Activated T-cell treated with anti-CD3 and anti-CD28 coated beads, Interleukin-2, amount 50 U/mL, for 24 hours (primary cell): ENCODE results near the gene SDCCAG8.

ENCODE experiments used
- DNase-seq: peaks from one replicate; pipeline ENCODE4 v3.0.0-alpha.2; 2020
- H3K27ac Mint-ChIP-seq: 2 replicates; pipeline ENCODE4 v1.8.0; 2020; ENCODE audit warnings: mild to moderate bottlenecking, mixed read lengths
- H3K27me3 Mint-ChIP-seq: 2 replicates; pipeline ENCODE4 v1.8.0; 2020; ENCODE audit warnings: mixed read lengths
- H3K36me3 Mint-ChIP-seq: 2 replicates; pipeline ENCODE4 v1.8.0; 2020; ENCODE audit warnings: low read depth, mixed read lengths
- H3K4me1 Mint-ChIP-seq: 2 replicates; pipeline ENCODE4 v1.8.0; 2020; ENCODE audit warnings: low read depth, mixed read lengths
- H3K4me3 Mint-ChIP-seq: 2 replicates; pipeline ENCODE4 v1.8.0; 2020; ENCODE audit warnings: mild to moderate bottlenecking, moderate library complexity, mixed read lengths
- H3K9me3 Mint-ChIP-seq: 2 replicates; pipeline ENCODE4 v1.8.0; 2020; ENCODE audit warnings: mixed read lengths

The SDCCAG8 gene

DNA sequence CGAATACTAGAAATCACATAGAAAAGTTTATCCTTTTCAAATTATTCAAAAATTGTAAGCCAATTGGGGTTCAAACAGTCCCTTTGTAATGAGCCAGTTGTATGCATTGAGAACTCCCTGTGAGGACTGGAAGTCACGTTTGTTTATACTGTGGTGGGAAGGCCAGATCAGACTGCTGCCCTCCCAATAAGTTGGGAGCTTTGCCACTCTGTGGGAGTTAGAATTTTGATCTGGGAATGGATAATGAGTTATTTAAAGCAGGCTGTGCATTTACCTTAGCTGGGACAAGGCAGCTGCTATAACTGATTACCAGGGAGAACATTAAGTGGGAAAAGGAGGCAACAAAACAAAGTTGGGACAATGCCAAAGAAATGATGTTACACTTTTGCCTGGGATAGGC is 178.8 kb downstream of the SDCCAG8 start:
- Mint-ChIP-seq H3K4me3 (no peak overlapping the region), H3K4me1 (no peaks in the 10 kb centered on the region), H3K27me3 (no peaks in the 10 kb centered on the region), H3K9me3 (no peaks in the 10 kb centered on the region), H3K36me3 (peaks cover 29% of the 10 kb centered on the region), H3K27ac (no peak overlapping the region)
- no peak for DNase-seq

GRCh38 chr1:243435836-243436235 is 180.0 kb downstream of the SDCCAG8 start:
- H3K9me3 Mint-ChIP-seq, result no peaks in the 10 kb centered on the region
- no peak overlapping the region for H3K27ac Mint-ChIP-seq
- H3K4me3 Mint-ChIP-seq, result no peak overlapping the region
- no peaks in the 10 kb centered on the region for H3K4me1 Mint-ChIP-seq
- H3K36me3 Mint-ChIP-seq, result peaks cover 24% of the 10 kb centered on the region
- no peak for DNase-seq
- no peaks in the 10 kb centered on the region for H3K27me3 Mint-ChIP-seq

GRCh38 chr1:243438146-243438545 is 182.3 kb downstream of the SDCCAG8 start:
- Mint-ChIP-seq H3K36me3 (peaks cover 15% of the 10 kb centered on the region), H3K27ac (no peak overlapping the region), H3K27me3 (no peaks in the 10 kb centered on the region), H3K4me1 (no peaks in the 10 kb centered on the region), H3K4me3 (no peak overlapping the region), H3K9me3 (no peaks in the 10 kb centered on the region)
- DNase-seq, result no peak

DNA sequence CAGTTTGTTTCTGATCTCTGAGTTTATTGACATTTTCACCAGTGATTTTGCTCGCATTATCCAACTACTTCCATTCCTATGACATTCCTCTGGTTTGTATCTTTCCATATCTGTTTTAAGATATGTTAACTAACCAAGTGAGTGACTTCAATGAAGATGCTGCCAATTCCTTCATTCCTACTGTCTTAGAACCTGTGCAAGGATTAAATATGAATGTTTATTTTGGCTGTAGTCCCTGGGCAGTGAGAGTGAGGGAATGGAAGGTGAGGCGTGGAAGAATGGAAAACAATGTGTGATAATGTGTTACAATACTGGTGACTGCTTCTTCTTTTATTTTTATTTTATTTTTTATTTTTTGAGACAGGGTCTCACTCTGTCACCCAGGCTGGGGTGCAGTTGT is 183.0 kb downstream of the SDCCAG8 start:
- no peak overlapping the region for H3K4me3 Mint-ChIP-seq
- DNase-seq, result no peak
- no peaks in the 10 kb centered on the region for H3K9me3 Mint-ChIP-seq
- no peaks in the 10 kb centered on the region for H3K4me1 Mint-ChIP-seq
- H3K27me3 Mint-ChIP-seq, result no peaks in the 10 kb centered on the region
- H3K27ac Mint-ChIP-seq, result no peak overlapping the region
- H3K36me3 Mint-ChIP-seq, result peaks cover 15% of the 10 kb centered on the region

DNA sequence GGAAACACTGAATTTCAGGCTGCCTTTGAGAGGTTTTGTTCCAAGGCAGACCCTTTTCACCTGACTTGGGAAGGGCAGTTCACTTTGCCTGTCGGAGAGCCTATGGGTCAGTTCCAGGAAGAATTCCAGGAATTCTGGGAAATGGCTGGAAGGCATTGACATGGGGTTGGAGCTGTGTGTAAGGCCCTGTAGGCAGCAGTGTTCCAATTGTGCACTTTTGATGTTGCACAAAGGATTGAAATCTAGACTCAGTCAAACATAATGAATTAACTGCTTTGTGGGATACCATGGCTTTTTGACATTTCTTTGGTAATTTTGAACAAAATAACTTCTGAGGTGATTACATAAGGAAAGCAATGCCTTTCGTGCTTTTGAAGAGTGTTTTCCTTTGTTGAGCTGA is 184.6 kb downstream of the SDCCAG8 start:
- Mint-ChIP-seq H3K36me3 (peaks cover 15% of the 10 kb centered on the region), H3K27me3 (no peaks in the 10 kb centered on the region)

DNA sequence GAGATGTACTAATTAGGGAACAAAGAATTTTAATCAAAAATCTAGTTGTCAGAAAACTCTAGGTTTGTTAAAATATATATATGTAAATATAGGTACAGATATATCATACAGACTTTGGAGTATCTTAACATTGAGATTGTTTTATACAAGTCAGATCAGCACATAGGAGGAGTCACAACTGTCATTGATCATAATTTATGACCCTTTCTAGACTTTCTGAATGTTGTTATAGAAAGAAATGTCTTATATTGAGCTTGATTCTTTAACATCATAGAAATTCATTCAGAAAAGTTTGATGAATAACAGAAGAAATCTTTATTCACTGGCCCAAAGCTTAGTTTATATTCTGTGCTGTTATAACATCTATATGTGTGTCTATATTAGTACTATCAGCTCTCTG is 185.8 kb downstream of the SDCCAG8 start:
- DNase-seq, result no peak
- no peak overlapping the region for H3K27ac Mint-ChIP-seq
- H3K27me3 Mint-ChIP-seq, result no peaks in the 10 kb centered on the region
- H3K36me3 Mint-ChIP-seq, result peaks cover 13% of the 10 kb centered on the region
- no peak overlapping the region for H3K4me3 Mint-ChIP-seq
- H3K9me3 Mint-ChIP-seq, result no peaks in the 10 kb centered on the region
- no peaks in the 10 kb centered on the region for H3K4me1 Mint-ChIP-seq

More for the DNA sequence above, 184.6 kb downstream of the SDCCAG8 start:
- Mint-ChIP-seq H3K4me1 (no peaks in the 10 kb centered on the region), H3K27ac (no peak overlapping the region), H3K4me3 (no peak overlapping the region), H3K9me3 (no peaks in the 10 kb centered on the region)
- no peak for DNase-seq

GRCh38 chr1:243443557-243443956 is 187.7 kb downstream of the SDCCAG8 start:
- Mint-ChIP-seq H3K9me3 (no peaks in the 10 kb centered on the region), H3K4me3 (no peak overlapping the region)
- DNase-seq, result no peak

GRCh38 chr1:243447347-243447746 is 191.5 kb downstream of the SDCCAG8 start:
- peaks cover 2% of the 10 kb centered on the region for H3K4me1 Mint-ChIP-seq
- H3K27ac Mint-ChIP-seq, result no peak overlapping the region
- H3K4me3 Mint-ChIP-seq, result no peak overlapping the region
- DNase-seq, result no peak
- no peaks in the 10 kb centered on the region for H3K9me3 Mint-ChIP-seq
- H3K36me3 Mint-ChIP-seq, result peaks cover 2% of the 10 kb centered on the region
- H3K27me3 Mint-ChIP-seq, result no peaks in the 10 kb centered on the region

More at GRCh38 chr1:243443557-243443956, 187.7 kb downstream of the SDCCAG8 start:
- peaks cover 3% of the 10 kb centered on the region for H3K36me3 Mint-ChIP-seq
- no peaks in the 10 kb centered on the region for H3K27me3 Mint-ChIP-seq
- no peak overlapping the region for H3K27ac Mint-ChIP-seq
- peaks cover 2% of the 10 kb centered on the region for H3K4me1 Mint-ChIP-seq

- no peak for DNase-seq
- Mint-ChIP-seq H3K4me3 (no peak overlapping the region), H3K9me3 (no peaks in the 10 kb centered on the region), H3K27me3 (no peaks in the 10 kb centered on the region), H3K36me3 (peaks cover 2% of the 10 kb centered on the region), H3K4me1 (peaks cover 2% of the 10 kb centered on the region), H3K27ac (no peak overlapping the region)
Observed at GRCh38 chr1:243447844-243448243, 192.0 kb downstream of the SDCCAG8 start.

DNA sequence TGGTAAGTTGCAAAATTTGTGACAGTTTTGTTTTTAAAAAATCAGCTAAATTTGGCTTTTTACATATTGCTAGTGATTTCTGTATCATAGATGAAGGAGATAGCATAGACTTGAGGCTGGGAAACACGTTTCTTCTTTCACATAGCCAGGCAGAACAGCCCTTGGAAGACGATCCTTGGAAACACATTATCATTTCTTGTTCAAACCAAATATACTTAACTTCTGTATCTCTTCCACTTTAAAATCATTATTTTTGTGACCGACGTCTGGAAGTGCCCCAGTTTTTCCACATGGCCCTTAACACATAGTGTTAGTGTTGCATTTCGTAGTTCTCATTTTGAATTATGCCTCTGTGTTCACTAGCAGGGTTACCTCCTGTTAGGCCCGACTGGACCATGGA is 193.5 kb downstream of the SDCCAG8 start:
- Mint-ChIP-seq H3K9me3 (no peaks in the 10 kb centered on the region), H3K27ac (no peak overlapping the region), H3K4me1 (peaks cover 2% of the 10 kb centered on the region), H3K4me3 (no peak overlapping the region), H3K36me3 (peaks cover 2% of the 10 kb centered on the region), H3K27me3 (no peaks in the 10 kb centered on the region)
- no peak for DNase-seq

DNA sequence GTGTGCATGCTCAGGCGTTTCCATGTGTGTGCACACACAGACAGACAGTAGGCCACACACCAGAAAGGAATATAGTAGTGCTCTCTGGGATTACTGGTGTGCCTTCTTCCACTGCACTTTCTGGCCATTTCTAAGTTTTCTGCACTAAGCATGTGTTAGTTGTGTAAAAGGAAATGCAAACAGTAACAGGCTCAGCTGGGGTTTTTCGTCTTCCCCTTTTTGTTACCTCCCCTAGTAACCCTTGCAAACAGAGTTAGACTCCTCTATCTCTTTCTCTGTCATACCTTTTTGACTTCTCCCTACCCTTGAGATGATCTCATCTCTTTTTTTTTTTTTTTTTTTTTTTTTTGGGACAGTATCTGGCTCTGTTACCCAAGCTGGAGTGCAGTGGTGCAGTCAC is 196.3 kb downstream of the SDCCAG8 start:
- peaks cover 8% of the 10 kb centered on the region for H3K36me3 Mint-ChIP-seq
- H3K27me3 Mint-ChIP-seq, result no peaks in the 10 kb centered on the region
- H3K27ac Mint-ChIP-seq, result no peak overlapping the region
- no peak for DNase-seq
- H3K9me3 Mint-ChIP-seq, result no peaks in the 10 kb centered on the region
- peaks cover 2% of the 10 kb centered on the region for H3K4me1 Mint-ChIP-seq
- no peak overlapping the region for H3K4me3 Mint-ChIP-seq

DNA sequence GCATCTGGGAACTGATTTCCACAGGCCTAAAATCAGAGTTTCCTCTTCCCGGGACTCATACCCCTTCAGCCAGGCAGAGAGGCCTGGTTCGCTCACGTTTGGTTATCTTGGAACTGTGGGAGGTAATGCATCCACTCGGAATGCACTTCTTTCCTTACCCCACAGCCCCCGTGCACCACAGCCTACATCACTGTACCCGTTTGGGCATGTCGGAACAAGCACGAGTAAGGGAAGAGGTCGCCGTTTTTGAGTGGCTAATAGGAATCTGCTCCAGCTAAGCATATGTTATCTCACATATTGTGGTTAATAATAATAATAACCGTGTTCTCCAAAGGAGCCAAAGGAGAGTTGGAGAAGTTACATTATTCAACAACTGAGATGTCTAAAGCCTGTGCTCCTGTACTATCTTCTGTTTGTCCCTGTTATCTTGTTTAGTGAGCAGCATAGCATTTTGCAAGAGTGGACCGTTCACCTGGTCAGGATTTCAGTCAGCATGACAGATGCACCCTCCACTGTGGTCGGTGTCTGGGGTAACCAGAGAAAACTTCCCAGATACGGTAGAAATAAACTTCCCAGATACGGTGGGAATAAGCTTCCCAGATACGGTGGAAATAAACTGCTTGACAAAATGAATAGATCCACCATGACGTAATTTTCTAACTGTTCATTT is 198.6 kb downstream of the SDCCAG8 start:
- Mint-ChIP-seq H3K4me3 (no peak overlapping the region), H3K27ac (no peak overlapping the region), H3K27me3 (no peaks in the 10 kb centered on the region), H3K9me3 (no peaks in the 10 kb centered on the region), H3K4me1 (no peaks in the 10 kb centered on the region), H3K36me3 (peaks cover 10% of the 10 kb centered on the region)
- no peak for DNase-seq

DNA sequence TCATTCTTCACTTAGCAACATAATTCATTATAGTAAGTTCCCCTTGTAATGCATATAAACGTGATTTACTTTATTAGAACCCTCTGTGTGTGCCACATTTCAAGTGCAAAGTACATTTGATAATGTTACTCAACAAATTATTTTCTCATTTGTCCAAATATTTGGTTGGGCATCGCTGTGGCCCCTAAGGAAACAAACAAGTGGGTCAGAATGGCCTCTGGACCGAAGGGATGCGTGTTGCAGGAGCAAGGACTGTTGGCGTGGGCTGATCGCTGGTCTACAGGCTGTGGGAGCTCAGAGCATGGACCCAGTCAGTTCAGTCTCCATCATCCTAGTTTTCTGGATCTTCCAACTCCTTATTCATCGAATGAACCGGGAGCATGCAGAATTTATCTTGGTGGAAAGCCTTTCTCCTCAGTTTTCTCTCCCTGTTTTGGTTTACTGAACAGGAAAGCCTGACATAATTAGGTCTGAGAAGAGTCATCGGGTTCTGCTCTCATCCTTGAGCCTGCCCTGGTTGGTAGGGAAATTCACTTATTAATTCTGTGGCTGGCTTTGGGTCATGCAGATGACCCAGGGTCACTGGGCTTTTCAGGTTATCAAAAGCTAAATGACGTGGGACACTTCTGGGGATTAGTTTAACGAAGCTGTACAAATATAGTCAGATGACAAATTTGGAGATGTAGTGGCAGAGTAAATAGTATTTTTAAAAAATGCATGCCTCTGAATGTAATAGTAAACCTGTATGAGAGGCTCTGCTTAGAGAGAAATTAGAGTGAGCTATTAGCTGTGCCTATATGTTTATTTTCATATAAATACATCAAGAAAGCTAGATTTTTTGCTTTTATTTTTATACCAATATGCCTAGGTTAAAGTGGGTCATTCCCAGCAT is 200.2 kb downstream of the SDCCAG8 start:
- Mint-ChIP-seq H3K27me3 (no peaks in the 10 kb centered on the region), H3K9me3 (no peaks in the 10 kb centered on the region), H3K36me3 (peaks cover 17% of the 10 kb centered on the region), H3K4me1 (no peaks in the 10 kb centered on the region), H3K4me3 (no peak overlapping the region), H3K27ac (no peak overlapping the region)
- no peak for DNase-seq

GRCh38 chr1:243457363-243457982 is 201.6 kb downstream of the SDCCAG8 start:
- H3K9me3 Mint-ChIP-seq, result no peaks in the 10 kb centered on the region
- peaks cover 20% of the 10 kb centered on the region for H3K36me3 Mint-ChIP-seq
- H3K4me1 Mint-ChIP-seq, result no peaks in the 10 kb centered on the region
- H3K27ac Mint-ChIP-seq, result no peak overlapping the region
- no peak overlapping the region for H3K4me3 Mint-ChIP-seq
- H3K27me3 Mint-ChIP-seq, result no peaks in the 10 kb centered on the region
- no peak for DNase-seq

DNA sequence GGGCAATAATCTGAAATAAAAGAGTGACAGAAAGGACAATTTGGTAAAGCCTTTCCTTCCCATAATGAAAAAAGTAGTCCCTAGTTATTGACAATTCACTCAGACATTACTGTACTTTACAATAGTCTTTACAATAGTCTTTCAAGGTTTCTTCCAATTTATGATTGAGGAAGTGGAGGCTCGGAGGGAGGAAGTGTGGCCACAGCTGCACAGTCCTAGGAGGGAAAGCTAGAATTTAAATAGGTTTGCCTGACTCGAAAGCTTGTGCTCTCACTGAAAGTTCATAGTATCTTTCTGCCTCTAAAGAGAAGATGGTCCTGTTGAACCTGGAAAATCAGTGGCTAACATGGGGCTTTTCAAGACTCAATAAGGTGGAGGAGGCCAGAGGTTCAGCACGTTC is 203.2 kb downstream of the SDCCAG8 start:
- no peak overlapping the region for H3K27ac Mint-ChIP-seq
- H3K4me1 Mint-ChIP-seq, result no peaks in the 10 kb centered on the region
- no peaks in the 10 kb centered on the region for H3K27me3 Mint-ChIP-seq
- no peak for DNase-seq
- H3K36me3 Mint-ChIP-seq, result peaks cover 22% of the 10 kb centered on the region
- no peaks in the 10 kb centered on the region for H3K9me3 Mint-ChIP-seq
- H3K4me3 Mint-ChIP-seq, result no peak overlapping the region
